Neuronal stem cell (in vitro differentiated cells): ENCODE results near the gene TUBGCP2.

Experiments
- DNase-seq: peaks from one replicate; pipeline ENCODE4 v3.0.0-alpha.2; 2013; ENCODE audit warnings: low spot score
- H2AFZ ChIP-seq: one replicate; pipeline ENCODE4 v1.6.1; 2013; ENCODE audit warnings: mild to moderate bottlenecking, low read length, inconsistent platforms
- H2AK5ac ChIP-seq: 2 replicates; pipeline ENCODE4 v1.6.1; 2013; ENCODE audit warnings: low read depth, mild to moderate bottlenecking, inconsistent platforms, low read length, moderate library complexity, mixed read lengths
- H2BK120ac ChIP-seq: 2 replicates; pipeline ENCODE4 v1.6.1; 2013; ENCODE audit warnings: low read depth, mild to moderate bottlenecking, inconsistent platforms, low read length, moderate library complexity, mixed read lengths
- H2BK12ac ChIP-seq: one replicate; pipeline ENCODE4 v1.6.1; 2013; ENCODE audit warnings: low read length, inconsistent platforms
- H2BK15ac ChIP-seq: 2 replicates; pipeline ENCODE4 v1.6.1; 2013; ENCODE audit warnings: mild to moderate bottlenecking, low read length, inconsistent platforms, mixed read lengths
- H2BK5ac ChIP-seq: one replicate; pipeline ENCODE4 v1.6.1; 2013; ENCODE audit warnings: inconsistent platforms, mild to moderate bottlenecking, low read length, moderate library complexity
- H3K14ac ChIP-seq: one replicate; pipeline ENCODE4 v1.6.1; 2013; ENCODE audit warnings: low read length, inconsistent platforms
- H3K18ac ChIP-seq: 2 replicates; pipeline ENCODE4 v1.6.1; 2013; ENCODE audit warnings: low read length, inconsistent platforms
- H3K23ac ChIP-seq: 2 replicates; pipeline ENCODE4 v1.6.1; 2013; ENCODE audit warnings: low read depth, mild to moderate bottlenecking, mixed read lengths, low read length, inconsistent platforms; ENCODE audit not compliant: poor library complexity
- H3K27ac ChIP-seq: replicated peaks from 3 replicates; pipeline ENCODE4 v1.5.1; 2013; ENCODE audit warnings: low read length, inconsistent platforms
- H3K27me3 ChIP-seq, 3 experiments: 2 replicates each; pipeline ENCODE4 v1.6.1; 2013; ENCODE audit warnings: low read length in 3 of 3, mild to moderate bottlenecking in 2 of 3, inconsistent platforms in 1 of 3, low read depth in 1 of 3, mixed read lengths in 1 of 3, moderate library complexity in 1 of 3; ENCODE audit not compliant: control insufficient read depth in 3 of 3, insufficient read depth in 3 of 3
- H3K36me3 ChIP-seq, 2 donors: replicated peaks in 1 of 2; 2 replicates each; pipeline ENCODE4 v1.6.1; 2013; ENCODE audit warnings: low read length in 2 of 2; ENCODE audit not compliant: control insufficient read depth in 2 of 2, insufficient read depth in 2 of 2
- H3K4ac ChIP-seq: 2 replicates; pipeline ENCODE4 v1.6.1; 2013; ENCODE audit warnings: inconsistent platforms, mild to moderate bottlenecking, low read length, moderate library complexity
- H3K4me1 ChIP-seq, 2 donors: 1 replicate in 1 of 2; 2 replicates in 1 of 2; pipeline ENCODE4 v1.6.1; 2013; ENCODE audit warnings: low read length in 2 of 2, low read depth in 1 of 2; ENCODE audit not compliant: control insufficient read depth in 2 of 2, insufficient read depth in 1 of 2
- H3K4me2 ChIP-seq: one replicate; pipeline ENCODE4 v1.6.1; 2013; ENCODE audit warnings: mild to moderate bottlenecking, low read length, inconsistent platforms; ENCODE audit not compliant: insufficient read depth, poor library complexity, severe bottlenecking
- H3K4me3 ChIP-seq, 2 donors: 2 replicates each; pipeline ENCODE4 v1.5.1; 2013; ENCODE audit warnings: low read length in 2 of 2, mild to moderate bottlenecking in 2 of 2, inconsistent platforms in 1 of 2, moderate library complexity in 1 of 2
- H3K79me1 ChIP-seq: one replicate; pipeline ENCODE4 v1.6.1; 2013; ENCODE audit warnings: low read depth, mild to moderate bottlenecking, inconsistent platforms, low read length, moderate library complexity
- H3K9ac ChIP-seq: one replicate; pipeline ENCODE4 v1.6.1; 2013; ENCODE audit warnings: mild to moderate bottlenecking, low read depth, low read length, inconsistent platforms; ENCODE audit not compliant: poor library complexity
- H3K9me3 ChIP-seq, 2 donors: replicated peaks in 1 of 2; 2 replicates each; pipeline versions ENCODE3 to v1.6.1; 2013; ENCODE audit warnings: low read length in 2 of 2, mild to moderate bottlenecking in 2 of 2, inconsistent platforms in 1 of 2, low read depth in 1 of 2, mixed read lengths in 1 of 2, moderate library complexity in 1 of 2; ENCODE audit not compliant: control insufficient read depth in 2 of 2, insufficient read depth in 1 of 2
- H4K8ac ChIP-seq: one replicate; pipeline ENCODE4 v1.6.1; 2013; ENCODE audit warnings: low read depth, mild to moderate bottlenecking, inconsistent platforms, low read length, moderate library complexity
- H4K91ac ChIP-seq: one replicate; pipeline ENCODE4 v1.6.1; 2013; ENCODE audit warnings: low read length, low read depth, mild to moderate bottlenecking, inconsistent platforms; ENCODE audit not compliant: poor library complexity
- WGBS, 2 donors: extraction: QIAGEN DNeasy Blood & Tissue Kit; methylation state at CpG; one replicate each; pipeline ENCODE4 v1.1.7; 2013; ENCODE audit warnings: missing lambda C conversion rate in 2 of 2, mixed read lengths in 1 of 2; ENCODE audit not compliant: insufficient read length in 2 of 2, insufficient replicate concordance in 1 of 2; ENCODE audit errors: extremely low coverage in 2 of 2; 5-methylcytosine and 5-hydroxymethylcytosine counted together

Gene TUBGCP2

DNA sequence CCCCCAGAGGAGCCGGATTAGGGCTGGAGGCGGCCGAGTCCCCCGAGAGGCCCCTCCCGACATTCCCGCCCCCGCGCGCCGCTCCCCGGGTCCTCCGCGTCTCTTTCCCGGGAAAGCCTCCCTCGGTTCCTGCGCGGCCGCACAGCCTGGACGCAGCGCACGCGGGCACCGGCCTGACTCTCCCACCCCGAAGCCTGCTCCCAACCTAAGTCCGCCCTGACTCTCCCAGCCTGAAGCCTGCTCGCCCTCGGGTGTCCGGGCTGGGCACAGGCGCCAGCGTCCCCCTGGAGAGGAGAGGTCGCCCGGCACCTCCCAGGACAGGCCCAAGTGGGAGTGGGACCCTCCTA is 71.5 kb downstream of the TUBGCP2 start:
- peak overlapping the region; percentile 78 for H3K9ac ChIP-seq
- H3K14ac ChIP-seq, result peak overlapping the region; percentile 94
- no CpG with 5 or more reads among the region's 32 CpGs for WGBS, 2 donors
- DNase-seq, result no peak
- no peak overlapping the region for H4K91ac ChIP-seq
- H3K27ac ChIP-seq, result no peak overlapping the region
- H3K23ac ChIP-seq, result peak overlapping the region; percentile 96
- no peak overlapping the region for H3K4me3 ChIP-seq
- peak overlapping the region; percentile 46 for H2BK12ac ChIP-seq
- no peak overlapping the region for H2AFZ ChIP-seq
- peak overlapping the region; percentile 88 for H2AK5ac ChIP-seq
- no peaks in the 10 kb centered on the region for H3K79me1 ChIP-seq
- peak overlapping the region; percentile 87 for H2BK120ac ChIP-seq
- H3K4me2 ChIP-seq, result peak overlapping the region; percentile 83
- peaks cover 0 to 1% of the 10 kb centered on the region in 2 donors for H3K9me3 ChIP-seq
- H2BK15ac ChIP-seq, result peak overlapping the region; percentile 98
- peaks cover 3 to 17% of the 10 kb centered on the region in 2 donors for H3K4me1 ChIP-seq
- peaks cover 17 to 93% (median 69%) of the 10 kb centered on the region in 3 experiments for H3K27me3 ChIP-seq
- H4K8ac ChIP-seq, result no peak overlapping the region
- no peak overlapping the region for H3K4ac ChIP-seq
- H3K18ac ChIP-seq, result peak overlapping the region; percentile 96
- no peaks in the 10 kb centered on the region for H3K36me3 ChIP-seq
- H2BK5ac ChIP-seq, result peak overlapping the region; percentile 75

DNA sequence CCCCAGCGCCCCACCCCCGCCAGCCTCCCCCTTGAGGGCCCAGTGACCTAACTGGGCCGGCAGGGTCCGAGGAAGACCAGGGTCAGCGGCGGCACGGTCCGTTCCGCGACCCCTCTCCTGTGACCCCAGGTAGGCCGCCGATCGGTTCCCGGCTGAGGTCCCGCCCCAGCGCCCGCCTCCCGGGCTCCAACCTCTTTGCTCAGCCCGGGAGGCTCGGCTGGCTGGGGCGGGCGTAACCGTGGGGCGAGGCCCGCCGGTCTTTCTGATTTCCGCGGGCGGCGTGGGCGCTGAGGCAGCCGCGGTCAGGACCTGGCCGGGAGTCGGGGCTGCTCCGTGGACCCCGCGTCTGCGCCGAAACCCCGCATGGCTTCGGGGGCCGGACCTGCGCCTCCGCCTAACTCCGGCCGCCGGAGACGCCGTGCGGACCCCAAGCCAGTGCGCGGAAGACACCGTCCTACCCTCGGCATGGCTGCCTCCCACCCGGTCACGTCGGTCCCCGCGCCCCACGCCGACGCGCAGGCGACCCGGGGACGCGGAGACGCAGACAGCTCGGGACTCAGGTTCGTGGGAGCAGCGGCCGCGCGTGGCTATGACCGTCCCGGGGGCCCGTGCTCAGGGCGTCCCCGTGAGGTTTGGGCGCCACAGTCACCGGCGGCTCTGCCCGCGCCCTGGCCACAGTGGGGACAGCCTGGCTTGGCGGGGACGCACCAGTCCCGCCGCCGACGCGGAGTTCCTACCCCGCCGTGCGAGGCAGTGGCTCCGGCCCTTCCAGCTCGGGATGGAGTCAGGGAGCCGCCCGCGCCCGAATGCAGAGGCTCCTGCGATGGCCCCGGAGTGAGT is 72.1 kb downstream of the TUBGCP2 start:
- H2BK120ac ChIP-seq, result peak overlapping the region; percentile 72
- H3K9ac ChIP-seq, result peak overlapping the region; percentile 78
- H2BK12ac ChIP-seq, result peak overlapping the region; percentile 46
- H3K14ac ChIP-seq, result peak overlapping the region; percentile 84
- H3K4ac ChIP-seq, result peak overlapping the region; percentile 84
- no peak for DNase-seq
- no peak overlapping the region for H4K8ac ChIP-seq
- no peaks in the 10 kb centered on the region for H3K36me3 ChIP-seq
- peak overlapping the region in 1 of 2 donors; percentile 70 for H3K4me3 ChIP-seq
- peak overlapping the region; percentile 88 for H2AK5ac ChIP-seq
- no peaks in the 10 kb centered on the region for H3K79me1 ChIP-seq
- H3K27me3 ChIP-seq, result peaks cover 20 to 93% (median 75%) of the 10 kb centered on the region in 3 experiments
- H3K23ac ChIP-seq, result peak overlapping the region; percentile 96
- H3K4me1 ChIP-seq, result peaks cover 3 to 17% of the 10 kb centered on the region in 2 donors
- peak overlapping the region; percentile 96 for H3K18ac ChIP-seq
- H3K9me3 ChIP-seq, result peaks cover 0 to 6% of the 10 kb centered on the region in 2 donors
- H2BK15ac ChIP-seq, result peak overlapping the region; percentile 98
- peak overlapping the region; percentile 83 for H3K4me2 ChIP-seq
- H3K27ac ChIP-seq, result no peak overlapping the region
- peak overlapping the region; percentile 56 for H2AFZ ChIP-seq
- WGBS, 2 donors, result no CpG with 5 or more reads among the region's 103 CpGs
- no peak overlapping the region for H4K91ac ChIP-seq
- H2BK5ac ChIP-seq, result peak overlapping the region; percentile 75

DNA sequence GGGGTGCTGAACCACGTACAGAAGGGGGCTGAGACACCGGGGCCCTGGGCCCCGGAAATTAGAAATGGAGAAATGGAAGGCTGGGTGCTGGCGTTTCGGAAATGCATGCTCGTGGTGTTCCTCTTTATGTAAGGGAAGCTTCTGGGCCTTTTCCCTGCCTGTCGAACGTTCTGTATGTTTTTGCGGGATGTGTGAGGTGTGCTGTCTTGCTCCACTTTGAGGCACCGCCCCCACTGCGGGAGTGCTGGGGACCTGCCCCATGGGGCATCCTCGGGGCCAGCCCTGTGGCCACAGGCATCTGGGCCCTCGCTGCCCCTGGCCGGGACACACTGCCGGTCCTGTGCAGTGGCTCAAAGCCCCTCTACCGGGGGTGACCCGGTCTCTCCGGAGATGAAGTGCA is 72.7 kb downstream of the TUBGCP2 start:
- Histone ChIP-seq H4K91ac (no peak overlapping the region), H3K27me3 (peaks cover 27 to 92% (median 82%) of the 10 kb centered on the region in 3 experiments), H3K79me1 (no peaks in the 10 kb centered on the region), H3K9ac (no peak overlapping the region), H3K9me3 (peaks cover 0 to 11% of the 10 kb centered on the region in 2 donors), H2BK5ac (no peak overlapping the region), H2AK5ac (peak overlapping the region; percentile 94), H2BK15ac (no peak overlapping the region), H3K4me2 (no peak overlapping the region), H3K36me3 (no peaks in the 10 kb centered on the region), H4K8ac (no peak overlapping the region), H3K4ac (no peak overlapping the region), H3K18ac (peak overlapping the region; percentile 2), H3K4me3 (no peak overlapping the region), H3K23ac (no peak overlapping the region), H3K14ac (no peak overlapping the region), H2BK120ac (no peak overlapping the region), H3K27ac (no peak overlapping the region), H2AFZ (no peak overlapping the region), H2BK12ac (no peak overlapping the region), H3K4me1 (peaks cover 3 to 17% of the 10 kb centered on the region in 2 donors)
- DNase-seq, result no peak
- WGBS, 2 donors, result no CpG with 5 or more reads among the region's 18 CpGs

DNA sequence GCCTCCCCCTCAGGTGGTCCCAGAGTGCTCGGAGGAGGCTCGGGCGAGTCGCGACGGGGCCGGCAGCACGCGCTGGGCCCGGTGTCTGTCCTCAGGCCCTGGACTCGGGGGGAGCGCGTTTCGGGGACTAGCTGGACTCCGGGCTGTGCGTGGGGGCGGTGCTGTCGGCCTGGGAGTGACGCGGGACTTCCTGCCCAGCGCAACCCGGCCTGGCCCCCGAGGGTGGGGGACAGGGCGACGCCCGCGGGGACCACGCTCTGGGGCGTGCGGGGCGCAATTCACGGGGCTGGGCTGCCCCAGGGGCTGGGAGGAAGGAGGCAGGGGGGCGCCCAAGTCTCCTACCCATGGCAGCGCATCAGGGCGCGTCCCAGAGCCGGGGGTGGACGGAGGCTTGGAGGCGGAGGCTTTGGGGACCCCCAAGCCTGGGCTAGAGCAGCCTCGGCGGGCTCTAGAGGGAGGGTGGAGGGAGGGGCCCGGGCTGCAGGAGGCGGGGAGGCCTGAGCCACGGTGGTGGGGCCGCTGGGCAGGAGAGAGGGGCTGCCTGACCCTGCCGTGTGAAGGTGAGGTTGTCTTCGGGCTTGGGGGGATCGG is 73.3 kb downstream of the TUBGCP2 start:
- Histone ChIP-seq H2BK12ac (peak overlapping the region; percentile 16), H3K27me3 (peaks cover 32 to 94% (median 87%) of the 10 kb centered on the region in 3 experiments), H3K79me1 (no peaks in the 10 kb centered on the region), H2BK15ac (peak overlapping the region; percentile 81), H3K4me3 (no peak overlapping the region), H2BK120ac (no peak overlapping the region), H3K9me3 (peaks cover 0 to 11% of the 10 kb centered on the region in 2 donors), H3K36me3 (no peaks in the 10 kb centered on the region), H3K9ac (peak overlapping the region; percentile 60), H3K23ac (peak overlapping the region; percentile 73), H3K18ac (peak overlapping the region; percentile 94), H3K14ac (peak overlapping the region; percentile 94), H4K8ac (peak overlapping the region; percentile 43), H2AFZ (peak overlapping the region; percentile 35), H3K4ac (no peak overlapping the region), H3K27ac (no peak overlapping the region), H3K4me1 (peaks cover 3 to 17% of the 10 kb centered on the region in 2 donors), H4K91ac (no peak overlapping the region), H2AK5ac (peak overlapping the region; percentile 94), H2BK5ac (no peak overlapping the region), H3K4me2 (peak overlapping the region; percentile 31)
- WGBS, 2 donors, result no CpG with 5 or more reads among the region's 48 CpGs
- DNase-seq, result no peak
